Suppressor macrophage treated with lipopolysaccharide for 1 hour (primary cell): ENCODE measurements around the gene HGFAC.

Source experiments
- DNase-seq, 3 donors: peaks; one replicate each; pipeline ENCODE4 v3.0.0-alpha.2; 2020 to 2022

The HGFAC gene

GRCh38 chr4:3427134-3427476 is 14.7 kb upstream of the HGFAC start:
- no peak for DNase-seq

GRCh38 chr4:3427706-3428446 is 13.9 kb upstream of the HGFAC start:
- no peak for DNase-seq

- DNase-seq = no peak
Measured at GRCh38 chr4:3429651-3430050, 12.1 kb upstream of the HGFAC start.

GRCh38 chr4:3430524-3430923 is 11.2 kb upstream of the HGFAC start:
- DNase-seq = no peak

- no peak for DNase-seq
Measured at GRCh38 chr4:3431446-3431993, 10.2 kb upstream of the HGFAC start.

- no peak for DNase-seq
Measured at GRCh38 chr4:3432381-3432790, 9.4 kb upstream of the HGFAC start.

- no peak for DNase-seq
Measured at GRCh38 chr4:3433138-3433869, 8.5 kb upstream of the HGFAC start.

- no peak for DNase-seq
Measured at GRCh38 chr4:3434881-3435685, 6.7 kb upstream of the HGFAC start.

- DNase-seq = no peak
Measured at GRCh38 chr4:3435686-3435956, 6.1 kb upstream of the HGFAC start.

- no peak for DNase-seq
Measured at GRCh38 chr4:3436048-3436797, 5.5 kb upstream of the HGFAC start.

- peak; percentile 24 to 65 (median 36) for DNase-seq
Measured at GRCh38 chr4:3436798-3437581, 4.8 kb upstream of the HGFAC start.

GRCh38 chr4:3437582-3437936 is 4.2 kb upstream of the HGFAC start:
- DNase-seq = no peak

GRCh38 chr4:3437998-3438846 is 3.5 kb upstream of the HGFAC start:
- no peak for DNase-seq

- DNase-seq = no peak
Measured at GRCh38 chr4:3438847-3439180, 3.0 kb upstream of the HGFAC start.

- no peak for DNase-seq
Measured at GRCh38 chr4:3439391-3439790, 2.4 kb upstream of the HGFAC start.

- no peak for DNase-seq
Measured at GRCh38 chr4:3440011-3440410, 1.8 kb upstream of the HGFAC start.

- peak; percentile 72 to 81 (median 75) for DNase-seq
Measured at GRCh38 chr4:3440979-3441500, 728 bp upstream of the HGFAC start.

- no peak for DNase-seq
Measured at GRCh38 chr4:3442460-3442958, 741 bp downstream of the HGFAC start.

- DNase-seq = peak; percentile 47 to 78 (median 69)
Measured at GRCh38 chr4:3442959-3443749, 1.4 kb downstream of the HGFAC start.

GRCh38 chr4:3443750-3444309 is 2.1 kb downstream of the HGFAC start:
- no peak for DNase-seq
